ENCODE results near the gene ARL3.

ARL3 gene

DNA sequence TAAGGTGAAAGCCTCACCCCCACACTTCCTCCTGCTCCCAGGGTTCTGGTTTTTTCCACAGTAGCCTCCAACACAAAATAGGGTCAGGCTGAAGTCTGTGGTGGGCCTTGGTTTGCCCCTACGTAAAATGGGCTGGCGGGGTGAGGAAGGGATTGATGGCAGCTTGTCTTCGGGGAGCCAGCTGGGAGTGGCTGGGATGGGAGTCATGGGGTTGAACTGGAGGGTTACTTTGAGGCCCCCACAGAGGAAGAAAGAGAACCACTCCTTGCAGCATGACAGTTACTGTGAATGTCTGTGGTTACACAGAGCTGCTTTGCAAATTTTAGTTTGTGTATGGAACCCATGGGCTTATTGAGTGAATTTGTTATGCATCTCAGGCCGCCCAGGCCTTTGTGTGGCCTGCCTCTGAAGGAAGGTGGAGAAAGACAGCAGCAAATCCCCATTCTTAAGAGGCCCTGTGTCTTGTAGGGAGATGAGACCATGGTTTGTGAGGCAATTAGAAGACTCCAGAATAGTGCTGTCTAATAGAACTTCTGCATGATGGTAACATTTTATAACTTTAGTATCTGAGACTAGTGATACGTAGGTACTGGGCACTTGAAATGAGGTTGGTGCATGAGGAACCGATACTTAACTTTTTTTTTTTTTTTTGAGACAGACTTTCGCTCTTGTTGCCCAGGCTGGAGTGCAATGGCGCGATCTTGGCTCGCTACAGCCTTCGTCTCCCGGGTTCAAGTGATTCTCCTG lies 61.9 kb downstream of the ARL3 start:
- DNase-seq (ENCODE audit: low read depth in 2 of 2): no peak

DNA sequence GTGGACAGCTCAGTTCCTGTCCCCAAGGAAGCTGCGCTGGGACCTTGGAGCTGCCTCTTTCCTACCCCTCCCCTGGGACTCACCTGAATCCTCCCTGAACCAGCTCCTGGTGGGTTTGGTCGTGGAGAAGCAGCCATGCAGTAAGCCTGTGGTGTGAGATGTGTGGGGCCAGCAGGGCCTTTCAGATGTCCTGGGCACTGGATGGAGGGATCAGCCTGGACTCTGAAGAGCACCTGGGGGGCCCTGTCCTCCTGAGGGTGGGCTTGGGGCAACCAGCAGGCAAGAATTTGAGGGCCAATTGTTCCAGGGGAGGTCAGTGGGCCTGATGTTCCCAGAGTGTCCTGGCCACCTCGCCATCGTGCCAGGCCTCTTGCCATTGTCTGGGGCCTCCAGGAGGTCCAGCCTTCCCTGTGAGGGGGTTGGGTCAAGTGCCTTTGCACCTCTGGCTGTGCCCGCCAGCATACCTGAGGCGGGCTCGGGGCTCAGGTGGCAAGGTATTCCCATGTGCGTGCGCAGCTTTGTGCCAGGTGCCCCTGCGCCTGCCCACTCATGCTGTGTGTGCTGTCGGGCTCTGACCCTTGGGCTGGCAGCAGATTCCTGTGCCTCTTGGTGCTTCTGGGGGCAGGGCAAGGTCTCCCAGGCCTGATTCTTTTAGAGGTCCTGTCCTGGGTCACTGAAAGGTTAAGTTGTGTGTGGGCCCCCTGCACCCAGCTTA lies 62.6 kb downstream of the ARL3 start:
- DNase-seq (ENCODE audit: low read depth in 2 of 2): no peak

DNA sequence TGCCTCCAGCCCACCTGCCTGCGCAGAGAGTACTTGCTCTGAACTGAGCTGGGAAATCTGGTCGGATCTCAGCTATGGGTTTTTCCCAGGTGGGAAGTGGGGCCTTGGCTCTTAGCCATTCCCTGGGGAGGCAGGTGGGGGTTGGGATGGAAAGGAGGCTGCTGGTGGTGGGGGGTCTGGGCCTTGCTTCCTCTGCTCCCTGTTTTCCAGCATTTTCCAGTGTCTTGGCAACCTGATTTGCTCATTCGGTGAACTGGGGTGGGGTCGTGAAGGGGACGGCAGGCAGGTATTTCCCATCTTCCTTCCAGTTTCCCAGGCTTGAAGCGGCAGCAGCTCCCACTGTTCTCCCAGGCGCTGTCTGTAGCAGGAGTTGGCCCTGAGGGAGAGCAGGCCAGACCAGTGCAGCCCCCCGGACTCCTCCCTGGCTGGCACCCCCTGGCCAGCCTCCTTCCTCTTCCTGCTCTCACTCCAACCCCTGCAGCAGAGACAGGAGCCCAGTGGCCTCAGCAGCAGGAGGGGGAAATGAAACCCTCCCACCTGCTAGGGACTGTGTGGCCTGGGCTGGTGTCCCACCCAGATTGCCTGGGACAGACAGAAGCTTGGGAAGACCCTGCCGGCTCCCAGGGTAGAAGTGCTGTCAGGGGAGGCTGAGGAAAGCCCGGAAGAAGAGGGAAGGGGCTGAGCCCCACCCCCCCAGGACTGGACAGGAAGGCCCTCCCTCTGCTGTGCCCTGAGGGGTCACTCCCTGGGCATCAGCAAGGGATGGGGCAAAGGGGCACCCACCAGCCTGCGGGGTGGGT lies 63.3 kb downstream of the ARL3 start:
- DNase-seq (ENCODE audit: low read depth in 2 of 2): no peak

DNA sequence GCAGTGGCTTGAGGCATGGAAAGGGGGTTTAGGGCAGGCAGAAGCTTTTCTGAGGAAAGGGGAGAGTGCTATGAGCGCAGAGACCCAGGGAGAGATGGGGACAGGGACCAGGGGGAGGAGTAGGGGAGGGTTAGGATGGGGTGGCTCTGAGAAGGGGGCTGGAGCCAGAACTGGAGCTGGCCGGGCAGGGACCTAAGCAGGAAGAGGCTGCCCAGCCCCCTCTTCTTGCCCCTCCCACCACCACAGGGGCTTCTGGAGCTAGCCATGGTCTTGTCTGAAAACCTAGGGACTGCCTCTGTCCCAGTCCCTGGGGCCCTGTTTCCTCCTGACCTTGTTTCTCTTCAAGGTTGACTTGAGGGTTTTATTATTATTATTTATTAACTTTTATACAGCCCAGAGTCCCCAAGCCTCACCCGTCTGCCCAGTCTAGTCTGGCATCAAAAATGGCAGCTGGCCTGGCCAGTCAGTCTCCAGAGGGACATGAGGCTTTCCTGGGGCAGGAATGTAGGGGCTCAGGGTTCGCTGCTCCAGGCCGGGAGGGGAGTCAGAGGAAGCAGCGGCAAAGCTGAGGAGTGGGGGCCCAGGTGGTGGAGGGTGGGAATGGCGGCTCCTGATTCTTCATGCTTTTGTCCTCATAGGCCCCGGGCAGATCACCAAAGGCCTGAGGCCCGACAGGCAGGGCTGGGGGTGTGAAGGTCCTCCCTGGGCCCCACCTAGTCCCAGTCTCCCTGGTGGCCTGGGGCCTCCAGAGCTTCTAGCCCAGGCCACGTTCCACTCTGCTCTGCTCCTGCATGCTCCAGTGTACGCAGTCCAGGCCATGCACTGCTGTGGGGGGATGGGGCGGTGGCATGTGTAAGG lies 64.2 kb downstream of the ARL3 start:
- DNase-seq (ENCODE audit: low read depth in 2 of 2): no peak

DNA sequence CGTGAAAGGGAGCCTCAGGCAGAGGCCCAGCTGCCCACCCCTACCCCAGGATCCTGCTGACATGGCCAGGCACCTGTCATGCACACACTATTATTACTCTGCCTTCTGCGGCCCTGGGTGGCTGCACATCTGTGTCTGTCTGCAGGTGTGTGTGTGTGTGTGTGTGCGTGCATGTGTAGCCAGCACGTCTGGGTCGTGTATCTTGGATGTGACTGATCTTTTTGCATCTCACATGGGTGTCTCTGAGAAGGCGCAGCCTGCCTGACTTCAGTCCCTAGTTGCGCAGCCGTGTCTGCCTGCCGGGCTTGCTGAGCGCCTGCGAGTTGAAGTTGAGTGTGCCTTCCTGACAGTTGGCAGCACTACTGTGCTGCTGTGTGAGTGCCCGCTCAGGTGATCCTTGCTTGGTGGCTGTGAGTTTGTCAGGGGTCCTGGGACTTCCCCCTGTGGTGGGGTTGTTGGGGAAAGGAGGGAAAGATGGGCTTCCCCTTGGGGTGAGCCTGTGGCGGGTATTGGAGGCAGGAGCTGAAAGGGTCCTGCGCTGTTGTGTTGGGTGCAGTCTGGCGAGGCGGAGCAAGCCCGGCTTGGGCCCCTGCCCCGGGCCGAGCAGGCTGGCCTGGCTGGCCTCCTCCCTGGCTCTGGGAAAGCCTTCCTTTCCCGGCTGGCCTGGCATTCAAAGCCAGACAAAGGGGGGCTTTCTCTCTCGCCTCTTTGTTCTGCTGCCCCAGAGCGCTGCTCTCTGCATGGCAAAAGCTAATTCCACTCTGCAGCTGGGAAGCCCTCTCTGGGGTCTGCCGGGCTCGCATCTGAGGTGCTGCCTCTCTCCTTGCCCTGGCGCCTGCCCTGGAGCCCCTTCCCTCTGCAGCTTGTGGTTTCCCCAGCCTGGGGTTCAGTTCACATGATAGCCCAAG lies 65.1 kb downstream of the ARL3 start:
- DNase-seq (ENCODE audit: low read depth in 2 of 2): peak in 1 of 2 donors; percentile 20

DNA sequence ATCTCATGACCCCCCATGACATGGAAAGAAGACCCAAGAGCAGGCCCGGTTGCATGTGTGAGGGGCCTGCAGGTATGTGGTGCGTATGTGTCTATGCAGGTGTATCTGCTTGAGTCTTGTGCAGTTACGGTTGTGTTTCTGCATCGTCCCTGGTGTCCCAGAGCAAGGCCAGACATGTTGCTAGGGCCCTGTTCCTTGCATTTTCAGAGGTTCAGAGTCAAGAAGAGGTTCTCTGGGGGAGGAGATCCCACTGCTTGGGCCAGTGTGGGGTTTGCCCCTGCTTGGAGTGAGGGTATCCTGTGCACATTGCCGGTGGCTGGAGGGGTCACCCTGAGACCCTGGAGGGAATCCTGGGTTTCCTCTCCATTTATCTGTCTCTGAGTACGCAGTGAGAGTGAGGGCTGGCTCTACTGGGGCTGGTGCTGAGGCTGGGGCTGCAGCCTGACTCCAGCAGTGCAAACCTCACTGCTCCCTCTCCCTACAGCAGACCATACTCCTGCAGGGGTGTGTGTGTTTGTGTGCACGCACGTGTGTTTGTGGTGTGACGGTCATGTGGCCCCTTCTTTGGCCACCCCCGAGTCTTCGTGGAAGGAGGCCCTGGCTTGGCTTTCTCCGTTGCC lies 65.8 kb downstream of the ARL3 start:
- no peak for DNase-seq (ENCODE audit: low read depth in 2 of 2)

DNA sequence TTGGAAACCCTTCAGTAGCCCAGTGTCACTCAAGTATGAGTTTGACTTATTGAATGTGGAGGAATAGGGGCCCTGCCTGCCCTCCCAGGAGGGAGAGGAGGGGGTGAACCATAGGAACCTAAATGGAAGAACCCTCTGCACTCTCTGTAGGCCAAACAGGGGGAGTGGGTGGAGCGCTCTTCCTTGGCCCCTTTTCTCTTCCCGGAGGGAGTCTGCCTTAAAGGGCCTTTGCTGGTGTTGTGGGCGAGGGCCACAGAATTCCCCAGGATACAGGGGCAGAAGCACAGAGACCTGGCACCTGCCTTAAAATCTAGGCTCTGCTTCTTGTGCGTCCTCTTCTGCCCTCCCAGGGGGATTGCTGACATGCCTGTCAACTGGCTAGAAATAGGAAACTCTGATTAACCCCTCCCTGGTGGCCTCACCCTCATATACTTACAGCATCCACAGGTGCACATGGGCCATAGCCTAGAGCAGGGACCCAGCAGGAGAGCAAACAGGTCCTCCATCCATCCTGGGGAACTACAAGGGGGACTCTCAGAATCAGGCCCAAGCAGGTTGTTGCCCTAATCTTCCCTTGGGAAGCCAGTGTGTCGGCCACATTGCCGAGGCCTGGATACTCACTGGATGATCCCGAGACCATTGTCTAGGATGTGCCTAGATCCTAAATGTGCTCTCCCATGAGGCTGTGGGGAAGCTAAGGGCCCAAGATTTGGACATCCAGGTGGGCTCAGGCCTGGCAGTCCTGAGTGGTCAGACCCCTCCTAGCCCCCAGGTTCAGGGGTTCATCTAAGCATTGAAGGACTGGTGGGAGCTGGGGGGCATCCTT lies 66.5 kb downstream of the ARL3 start:
- no peak for DNase-seq (ENCODE audit: low read depth in 2 of 2)

DNA sequence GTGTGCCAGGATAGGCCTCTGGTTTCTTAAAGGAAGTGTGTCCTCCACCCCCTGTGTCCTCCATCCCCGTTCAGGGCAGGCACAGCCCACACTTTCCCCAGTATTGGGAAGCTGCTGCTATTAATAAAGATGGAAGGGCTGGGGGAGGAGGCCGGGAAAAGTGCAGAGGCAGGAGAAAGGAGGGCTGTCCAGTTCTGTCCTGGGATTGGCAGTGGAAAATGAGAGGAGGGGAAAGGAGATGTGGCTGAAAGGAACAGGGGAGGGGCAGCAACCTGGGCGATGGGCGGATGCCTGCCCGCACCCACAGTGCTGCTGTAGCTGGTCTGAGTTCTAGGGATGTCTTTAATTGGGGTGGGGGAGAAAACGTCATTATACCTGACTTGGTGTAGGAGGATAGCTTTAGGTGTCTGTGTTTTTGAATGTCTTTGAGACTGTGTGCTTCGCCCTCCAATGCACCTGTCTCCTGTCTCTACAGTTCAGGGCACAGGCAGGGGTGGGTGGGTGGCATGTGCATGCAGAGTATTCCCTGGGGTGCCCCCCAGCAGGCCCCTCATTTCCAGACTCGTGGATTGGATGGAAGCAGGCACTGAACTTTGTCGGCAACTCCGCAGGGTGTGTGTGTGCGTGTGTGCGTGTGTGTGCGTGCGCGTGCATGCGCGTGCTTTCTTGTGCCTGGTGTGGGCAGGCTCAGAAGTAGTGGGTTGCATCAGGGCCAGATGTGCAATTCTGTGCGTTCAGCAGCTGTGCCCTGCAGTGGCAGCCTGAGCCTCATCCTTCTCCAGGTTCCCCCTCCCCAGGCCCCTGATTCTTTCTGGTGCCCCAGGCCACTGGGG lies 67.4 kb downstream of the ARL3 start:
- peak; percentile 17 to 21 for DNase-seq (ENCODE audit: low read depth in 2 of 2)

DNA sequence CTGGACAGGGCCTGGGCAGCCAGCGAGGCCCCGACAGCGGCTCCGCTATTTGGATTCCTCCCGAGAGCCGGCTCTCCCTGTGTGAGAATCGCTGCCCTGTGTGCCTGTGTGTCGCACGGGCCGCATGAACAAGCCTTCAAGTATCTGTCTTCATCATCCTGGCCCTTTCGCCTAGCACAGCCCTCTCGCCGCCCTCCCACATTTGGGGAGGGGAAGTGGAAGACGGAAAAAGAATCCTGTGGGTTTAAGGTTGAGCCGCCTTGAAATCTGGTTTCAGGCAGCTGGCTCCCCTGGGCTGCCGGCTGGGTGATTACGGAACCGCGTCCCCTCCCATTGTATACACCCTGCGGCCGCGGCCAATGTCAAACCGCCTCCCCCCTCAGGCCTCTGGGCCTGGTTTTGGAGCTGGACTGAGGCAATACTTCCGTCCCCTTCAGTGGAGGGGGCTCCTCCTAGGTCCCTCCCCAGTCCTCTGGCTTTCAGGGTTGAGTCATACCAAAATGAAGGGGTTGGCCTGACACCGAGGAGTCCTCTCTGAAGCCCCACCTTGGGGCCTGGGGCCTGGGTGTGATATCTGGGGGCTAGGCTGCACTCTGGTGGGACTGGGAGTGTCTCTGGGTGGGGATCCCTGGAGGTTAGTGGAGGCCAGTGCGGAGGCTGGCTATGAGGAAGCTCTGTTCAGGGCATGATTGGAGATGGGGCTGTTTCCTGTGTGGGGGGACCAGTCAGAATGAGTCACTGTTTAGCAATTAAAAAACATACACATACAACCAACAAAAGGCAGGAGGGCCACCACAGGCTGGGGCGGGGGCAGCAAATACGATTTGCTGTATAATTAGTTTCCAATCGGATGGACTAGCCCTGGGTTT lies 68.2 kb downstream of the ARL3 start:
- DNase-seq (ENCODE audit: low read depth in 2 of 2): peak; percentile 52

DNA sequence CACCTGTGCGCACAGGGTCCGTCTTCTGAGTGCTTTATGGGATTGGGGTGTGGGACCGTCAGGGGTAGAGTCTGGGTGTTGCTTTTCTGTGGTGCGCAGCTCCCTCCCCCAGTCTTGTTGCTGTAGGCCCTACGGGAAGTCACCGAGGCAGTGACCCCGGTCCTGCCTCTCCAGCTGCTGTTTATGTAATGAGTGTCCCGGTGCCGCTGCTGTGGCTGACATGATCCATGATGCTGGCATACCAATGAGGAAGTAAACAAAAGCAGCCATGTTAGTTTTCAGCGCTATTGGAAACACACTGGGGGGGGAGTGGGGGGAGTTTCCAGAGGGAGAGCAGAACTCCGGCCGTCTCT lies 68.8 kb downstream of the ARL3 start:
- peak in 1 of 2 donors; percentile 15 for DNase-seq (ENCODE audit: low read depth in 2 of 2)

DNA sequence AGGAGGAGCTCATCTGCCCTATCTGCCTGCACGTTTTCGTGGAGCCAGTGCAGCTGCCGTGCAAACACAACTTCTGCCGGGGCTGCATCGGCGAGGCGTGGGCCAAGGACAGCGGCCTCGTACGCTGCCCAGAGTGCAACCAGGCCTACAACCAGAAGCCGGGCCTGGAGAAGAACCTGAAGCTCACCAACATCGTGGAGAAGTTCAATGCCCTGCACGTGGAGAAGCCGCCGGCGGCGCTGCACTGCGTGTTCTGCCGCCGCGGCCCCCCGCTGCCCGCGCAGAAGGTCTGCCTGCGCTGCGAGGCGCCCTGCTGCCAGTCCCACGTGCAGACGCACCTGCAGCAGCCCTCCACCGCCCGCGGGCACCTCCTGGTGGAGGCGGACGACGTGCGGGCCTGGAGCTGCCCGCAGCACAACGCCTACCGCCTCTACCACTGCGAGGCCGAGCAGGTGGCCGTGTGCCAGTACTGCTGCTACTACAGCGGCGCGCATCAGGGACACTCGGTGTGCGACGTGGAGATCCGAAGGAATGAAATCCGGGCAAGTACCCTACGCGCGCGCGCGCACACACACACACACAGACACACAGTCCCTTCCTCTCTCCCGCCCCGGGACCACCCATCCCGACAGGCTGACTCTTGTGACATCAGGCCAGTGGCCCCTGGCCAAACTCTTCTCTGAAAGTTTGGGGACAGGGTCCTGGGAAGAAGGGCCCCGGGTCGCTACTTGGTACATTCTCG lies 69.4 kb downstream of the ARL3 start:
- DNase-seq (ENCODE audit: low read depth in 2 of 2): peak; percentile 62 to 71

DNA sequence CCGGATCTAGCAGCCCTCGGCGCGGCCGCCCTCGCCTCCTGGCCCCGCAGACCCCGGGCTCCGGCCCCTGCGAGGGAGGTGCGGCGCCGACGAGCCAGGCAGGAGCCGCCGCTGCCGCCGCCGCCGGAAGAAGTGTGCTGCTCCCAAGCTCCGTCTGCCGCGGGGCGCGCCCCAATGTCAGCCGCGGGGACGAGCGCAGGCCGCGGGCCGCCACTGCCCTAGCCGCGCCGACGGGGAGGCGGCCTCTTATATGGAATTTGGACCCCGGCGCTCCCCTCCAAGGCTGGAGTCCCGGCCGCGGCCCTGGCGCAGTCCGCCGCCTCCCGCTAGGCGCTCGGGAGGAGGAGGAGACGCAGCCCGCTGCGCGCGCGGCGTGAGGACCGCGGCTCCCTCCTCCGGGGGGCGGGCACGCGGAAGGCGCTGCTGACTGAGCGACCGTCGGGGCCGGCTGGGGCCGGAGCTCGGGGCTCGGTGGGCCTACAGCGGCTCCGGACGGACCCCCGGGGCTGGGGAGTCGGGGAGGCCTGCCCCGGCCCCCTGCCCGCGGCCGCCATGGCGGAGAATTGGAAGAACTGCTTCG lies 70.0 kb downstream of the ARL3 start, which contains the start of gene TRIM8:
Gene TRIM8 (plus strand): TSS at position 414 of the 580 bp plus-strand sequence. CDS start 139 bp downstream, at position 553.
- peak; percentile 34 to 57 for DNase-seq (ENCODE audit: low read depth in 2 of 2)

DNA sequence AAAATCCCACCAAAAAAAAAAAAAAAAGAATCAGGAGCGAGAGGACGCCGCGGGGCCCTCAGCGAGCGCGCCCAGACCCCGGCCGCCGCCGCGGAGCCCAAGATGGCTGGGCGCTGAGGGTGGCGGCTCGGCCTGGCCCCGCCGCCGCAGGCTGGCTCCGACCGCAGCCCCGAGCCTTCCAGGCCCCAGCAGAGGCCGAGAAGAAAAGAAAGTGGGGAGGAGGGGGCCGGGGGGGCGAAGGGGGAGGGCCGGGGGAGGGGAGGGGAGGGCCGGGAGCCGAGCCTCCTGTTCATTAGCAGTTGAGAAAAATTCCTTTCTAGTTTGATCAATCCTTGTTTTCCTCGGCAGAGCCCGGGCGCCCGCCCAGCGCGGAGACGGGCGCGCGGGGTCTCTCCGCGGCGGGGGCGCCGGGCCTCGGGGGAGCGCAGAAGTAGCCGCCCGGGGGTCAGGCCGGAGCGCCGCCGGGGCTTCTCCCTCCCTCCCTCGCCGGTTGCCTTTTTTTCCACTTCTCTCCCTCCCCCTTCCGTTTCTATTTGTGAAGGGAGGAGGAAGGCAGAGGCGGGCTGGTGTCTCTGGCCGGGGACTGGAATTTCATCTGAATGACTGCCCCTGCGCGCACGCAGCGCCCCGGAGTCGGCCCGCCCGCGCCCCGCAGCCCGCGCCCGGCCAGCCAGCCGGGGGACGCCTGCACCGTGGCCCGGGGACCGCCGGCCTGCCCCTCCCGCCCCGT lies 70.7 kb downstream of the ARL3 start:
- peak; percentile 9 to 48 for DNase-seq (ENCODE audit: low read depth in 2 of 2)

DNA sequence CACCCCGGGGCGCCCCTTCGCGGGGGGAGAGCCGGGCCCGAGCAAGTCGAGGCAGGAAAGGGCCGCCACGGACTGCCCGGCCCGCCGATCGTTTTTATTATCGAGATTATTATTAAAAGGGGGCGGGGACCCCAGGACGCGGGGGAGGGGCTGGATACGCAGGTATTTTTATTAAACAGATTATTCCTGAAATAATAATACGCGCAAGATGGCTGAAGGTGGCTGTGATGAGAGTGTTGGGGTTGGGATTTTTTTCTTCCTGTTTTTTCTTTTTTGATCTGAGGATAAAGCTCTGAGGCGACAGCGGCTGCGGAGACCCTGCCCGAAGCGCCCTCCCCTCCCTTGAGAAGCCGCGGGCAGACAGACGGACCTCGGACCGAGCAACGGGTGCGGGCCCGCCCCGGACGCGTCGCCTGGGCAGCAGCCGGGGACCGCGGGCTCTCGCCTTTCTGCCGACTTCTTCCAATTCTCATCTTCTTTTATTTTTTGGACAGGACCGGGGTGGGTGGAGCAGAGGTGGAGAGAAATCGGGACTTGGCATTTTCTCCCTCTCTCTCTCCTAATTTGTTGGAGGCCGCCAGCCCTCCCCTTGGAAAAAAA lies 71.4 kb downstream of the ARL3 start:
- peak; percentile 34 to 45 for DNase-seq (ENCODE audit: low read depth in 2 of 2)

Data from stimulated activated CD4-positive, alpha-beta T cell treated with anti-CD3 and anti-CD28 coated beads, Interleukin-1b, Interleukin-23, amount 100 ng/mL, for 4 hours (primary cell).